Suppressor macrophage treated with lipopolysaccharide for 4 hours (primary cell): Measurements from ENCODE around the gene LRCH4.

Source experiments
- DNase-seq: peaks from one replicate; pipeline ENCODE4 v3.0.0-alpha.2; 2020

LRCH4 gene

GRCh38 chr7:100585511-100586265 is at the start of gene LRCH4:
TSS of gene LRCH4 (minus strand) at chr7:100586129. CDS start at chr7:100586100, 29 bp downstream.
- peak; percentile 44 for DNase-seq

GRCh38 chr7:100632951-100633717 is 47.2 kb upstream of the LRCH4 start:
- peak; percentile 45 for DNase-seq

GRCh38 chr7:100630066-100630465 is 44.1 kb upstream of the LRCH4 start:
- no peak for DNase-seq

- peak; percentile 54 for DNase-seq
Observed at GRCh38 chr7:100629117-100629716, 43.3 kb upstream of the LRCH4 start.

GRCh38 chr7:100627238-100627549 is 41.3 kb upstream of the LRCH4 start:
- DNase-seq, result no peak

GRCh38 chr7:100626530-100627237 is 40.8 kb upstream of the LRCH4 start:
- peak; percentile 79 for DNase-seq

GRCh38 chr7:100626055-100626454 is 40.1 kb upstream of the LRCH4 start:
- DNase-seq, result no peak

- no peak for DNase-seq
Observed at GRCh38 chr7:100623951-100624824, 38.3 kb upstream of the LRCH4 start.

- DNase-seq, result no peak
Observed at GRCh38 chr7:100621554-100621953, 35.6 kb upstream of the LRCH4 start.

GRCh38 chr7:100620804-100621203 is 34.9 kb upstream of the LRCH4 start:
- DNase-seq, result no peak

- DNase-seq, result no peak
Observed at GRCh38 chr7:100620239-100620638, 34.3 kb upstream of the LRCH4 start.

- no peak for DNase-seq
Observed at GRCh38 chr7:100614308-100614861, 28.5 kb upstream of the LRCH4 start.

- DNase-seq, result peak; percentile 37
Observed at GRCh38 chr7:100613412-100614175, 27.7 kb upstream of the LRCH4 start.

GRCh38 chr7:100612730-100613390 is 26.9 kb upstream of the LRCH4 start:
- DNase-seq, result no peak

- DNase-seq, result peak; percentile 99
Observed at GRCh38 chr7:100611983-100612729, 26.2 kb upstream of the LRCH4 start, which contains the start of gene MOSPD3. TSS of gene MOSPD3 (plus strand) at chr7:100612540. CDS start at chr7:100612792, 252 bp downstream.

GRCh38 chr7:100609958-100610357 is 24.0 kb upstream of the LRCH4 start:
- no peak for DNase-seq

- no peak for DNase-seq
Observed at GRCh38 chr7:100607111-100607510, 21.2 kb upstream of the LRCH4 start.

- no peak for DNase-seq
Observed at GRCh38 chr7:100606313-100606712, 20.4 kb upstream of the LRCH4 start.
